ENCODE measurements around the gene ITCH. TPM values are rescaled to one million over a fixed set of nuclear protein-coding genes. Genes with fewer than 3 reads are reported as not detected.
"Not testable (repeated sequence)": the region's sequence is repeated elsewhere in the genome, so short reads cannot be mapped to it uniquely, and the experiment has no call there.

Gene ITCH
- total RNA-seq, 2 donors from 2014 or later, result 30.5 to 34.4 TPM

- H3K36me3 Mint-ChIP-seq (ENCODE audit: low read depth), result peaks cover 48% of the 10 kb centered on the region
- H3K4me1 Mint-ChIP-seq, result not testable (repeated sequence)
These were observed 69.6 kb downstream of the ITCH start for GRCh38 chr20:34432663-34433062.

GRCh38 chr20:34433391-34433790, 70.3 kb downstream of the ITCH start:
- no peak overlapping the region for H3K4me3 Mint-ChIP-seq
- no peak overlapping the region for H3K27ac Mint-ChIP-seq
- ATAC-seq (replicated peaks), result no peak
- H3K9me3 Mint-ChIP-seq, result no peaks in the 10 kb centered on the region
- peaks cover 4% of the 10 kb centered on the region for H3K4me1 Mint-ChIP-seq
- H3K27me3 Mint-ChIP-seq, result no peaks in the 10 kb centered on the region
- H3K36me3 Mint-ChIP-seq (ENCODE audit: low read depth), result peaks cover 48% of the 10 kb centered on the region

More at GRCh38 chr20:34432663-34433062, 69.6 kb downstream of the ITCH start:
- not testable (repeated sequence) for H3K27me3 Mint-ChIP-seq; ATAC-seq (replicated peaks); H3K27ac Mint-ChIP-seq; H3K9me3 Mint-ChIP-seq; H3K4me3 Mint-ChIP-seq

- H3K36me3 Mint-ChIP-seq (ENCODE audit: low read depth), result peaks cover 57% of the 10 kb centered on the region
- ATAC-seq (replicated peaks), result no peak
- no peak overlapping the region for H3K4me3 Mint-ChIP-seq
- H3K4me1 Mint-ChIP-seq, result peaks cover 4% of the 10 kb centered on the region
- H3K27ac Mint-ChIP-seq, result peak overlapping the region; percentile 15
- H3K27me3 Mint-ChIP-seq, result no peaks in the 10 kb centered on the region
- H3K9me3 Mint-ChIP-seq, result no peaks in the 10 kb centered on the region
These were observed 72.5 kb downstream of the ITCH start for GRCh38 chr20:34435589-34435988.

GRCh38 chr20:34437330-34437986, 74.4 kb downstream of the ITCH start:
- Mint-ChIP-seq H3K4me1 (peaks cover 4% of the 10 kb centered on the region), H3K36me3 (ENCODE audit: low read depth) (peaks cover 65% of the 10 kb centered on the region), H3K27me3 (no peaks in the 10 kb centered on the region), H3K27ac (peak overlapping the region; percentile 38), H3K4me3 (no peak overlapping the region), H3K9me3 (no peaks in the 10 kb centered on the region)
- ATAC-seq (replicated peaks), result no peak

GRCh38 chr20:34439168-34439567, 76.1 kb downstream of the ITCH start:
- Mint-ChIP-seq H3K4me3 (no peak overlapping the region), H3K27me3 (no peaks in the 10 kb centered on the region), H3K27ac (no peak overlapping the region), H3K9me3 (no peaks in the 10 kb centered on the region), H3K36me3 (ENCODE audit: low read depth) (peaks cover 77% of the 10 kb centered on the region), H3K4me1 (peaks cover 4% of the 10 kb centered on the region)
- ATAC-seq (replicated peaks), result no peak

- not testable (repeated sequence) for H3K27ac Mint-ChIP-seq; H3K27me3 Mint-ChIP-seq; H3K4me1 Mint-ChIP-seq; H3K9me3 Mint-ChIP-seq; ATAC-seq (replicated peaks); H3K4me3 Mint-ChIP-seq
- peaks cover 89% of the 10 kb centered on the region for H3K36me3 Mint-ChIP-seq (ENCODE audit: low read depth)
These were observed 78.3 kb downstream of the ITCH start for GRCh38 chr20:34441423-34441822.

- H3K36me3 Mint-ChIP-seq (ENCODE audit: low read depth), result peaks cover 96% of the 10 kb centered on the region
- peaks cover 11% of the 10 kb centered on the region for H3K4me1 Mint-ChIP-seq
These were observed 80.5 kb downstream of the ITCH start for GRCh38 chr20:34443546-34443945.

GRCh38 chr20:34445177-34446065, 82.3 kb downstream of the ITCH start:
- Mint-ChIP-seq H3K36me3 (ENCODE audit: low read depth) (peaks cover 96% of the 10 kb centered on the region), H3K9me3 (no peaks in the 10 kb centered on the region), H3K27me3 (no peaks in the 10 kb centered on the region), H3K4me3 (no peak overlapping the region), H3K4me1 (peaks cover 16% of the 10 kb centered on the region), H3K27ac (no peak overlapping the region)
- no peak for ATAC-seq (replicated peaks)

More at GRCh38 chr20:34443546-34443945, 80.5 kb downstream of the ITCH start:
- no peak overlapping the region for H3K27ac Mint-ChIP-seq
- H3K9me3 Mint-ChIP-seq, result no peaks in the 10 kb centered on the region
- ATAC-seq (replicated peaks), result no peak
- H3K27me3 Mint-ChIP-seq, result no peaks in the 10 kb centered on the region
- H3K4me3 Mint-ChIP-seq, result no peak overlapping the region

GRCh38 chr20:34448517-34448916, 85.4 kb downstream of the ITCH start:
- ATAC-seq (replicated peaks), result no peak
- Mint-ChIP-seq H3K27me3 (no peaks in the 10 kb centered on the region), H3K9me3 (no peaks in the 10 kb centered on the region), H3K36me3 (ENCODE audit: low read depth) (peaks cover 95% of the 10 kb centered on the region), H3K27ac (peak overlapping the region; percentile 15), H3K4me3 (no peak overlapping the region), H3K4me1 (peaks cover 16% of the 10 kb centered on the region)

GRCh38 chr20:34449674-34450592, 86.9 kb downstream of the ITCH start:
- H3K4me1 Mint-ChIP-seq, result peaks cover 16% of the 10 kb centered on the region
- H3K27ac Mint-ChIP-seq, result peak overlapping the region; percentile 13
- no peaks in the 10 kb centered on the region for H3K9me3 Mint-ChIP-seq
- H3K27me3 Mint-ChIP-seq, result no peaks in the 10 kb centered on the region
- no peak for ATAC-seq (replicated peaks)
- peaks cover 82% of the 10 kb centered on the region for H3K36me3 Mint-ChIP-seq (ENCODE audit: low read depth)
- H3K4me3 Mint-ChIP-seq, result no peak overlapping the region

GRCh38 chr20:34452281-34452982, 89.4 kb downstream of the ITCH start:
- H3K36me3 Mint-ChIP-seq (ENCODE audit: low read depth), result peaks cover 75% of the 10 kb centered on the region
- H3K27ac Mint-ChIP-seq, result peak overlapping the region; percentile 22
- peaks cover 9% of the 10 kb centered on the region for H3K4me1 Mint-ChIP-seq
- H3K9me3 Mint-ChIP-seq, result no peaks in the 10 kb centered on the region
- ATAC-seq (replicated peaks), result no peak
- H3K27me3 Mint-ChIP-seq, result no peaks in the 10 kb centered on the region
- no peak overlapping the region for H3K4me3 Mint-ChIP-seq

- no peaks in the 10 kb centered on the region for H3K27me3 Mint-ChIP-seq
These were observed 95.6 kb downstream of the ITCH start for GRCh38 chr20:34458631-34459030.

GRCh38 chr20:34459209-34459897, 96.3 kb downstream of the ITCH start:
- Mint-ChIP-seq H3K36me3 (ENCODE audit: low read depth) (peaks cover 80% of the 10 kb centered on the region), H3K4me3 (no peak overlapping the region), H3K4me1 (peaks cover 3% of the 10 kb centered on the region), H3K27ac (peak overlapping the region; percentile 36), H3K9me3 (no peaks in the 10 kb centered on the region), H3K27me3 (no peaks in the 10 kb centered on the region)
- no peak for ATAC-seq (replicated peaks)

More at GRCh38 chr20:34458631-34459030, 95.6 kb downstream of the ITCH start:
- peaks cover 73% of the 10 kb centered on the region for H3K36me3 Mint-ChIP-seq (ENCODE audit: low read depth)
- H3K9me3 Mint-ChIP-seq, result no peaks in the 10 kb centered on the region
- H3K27ac Mint-ChIP-seq, result no peak overlapping the region
- no peak overlapping the region for H3K4me3 Mint-ChIP-seq
- ATAC-seq (replicated peaks), result no peak
- H3K4me1 Mint-ChIP-seq, result peaks cover 3% of the 10 kb centered on the region

Data from activated T-helper 17 cell treated with anti-CD3 and anti-CD28 coated beads, Interleukin-2, amount 50 U/mL, for 72 hours (primary cell).